COLO829 (cell line): ENCODE measurements around the gene PSORS1C1.

Source experiments
- DNase-seq: peaks from one replicate; pipeline ENCODE4 v3.0.0; 2012; ENCODE audit warnings: low spot score

PSORS1C1 gene

DNA sequence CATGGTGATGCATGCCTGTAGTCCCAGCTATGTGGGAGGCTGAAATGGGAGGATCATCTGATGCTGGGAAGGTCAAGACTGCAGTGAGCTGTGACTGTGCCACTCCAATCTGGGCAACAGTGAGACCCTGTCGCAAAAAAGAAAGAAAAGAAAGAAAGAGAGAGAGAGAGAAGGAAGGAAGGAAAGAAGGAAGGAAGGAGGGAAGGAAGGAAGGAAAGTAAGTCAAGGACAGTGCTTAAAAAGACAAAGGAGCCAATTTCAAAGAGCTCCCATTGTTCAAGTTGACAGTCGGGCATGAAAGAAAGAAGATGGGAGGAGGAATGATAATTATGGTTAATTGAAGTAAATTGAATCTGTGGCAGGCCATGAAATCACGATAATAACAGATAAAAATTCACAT, 18.4 kb upstream of the PSORS1C1 start:
- DNase-seq: no peak

DNA sequence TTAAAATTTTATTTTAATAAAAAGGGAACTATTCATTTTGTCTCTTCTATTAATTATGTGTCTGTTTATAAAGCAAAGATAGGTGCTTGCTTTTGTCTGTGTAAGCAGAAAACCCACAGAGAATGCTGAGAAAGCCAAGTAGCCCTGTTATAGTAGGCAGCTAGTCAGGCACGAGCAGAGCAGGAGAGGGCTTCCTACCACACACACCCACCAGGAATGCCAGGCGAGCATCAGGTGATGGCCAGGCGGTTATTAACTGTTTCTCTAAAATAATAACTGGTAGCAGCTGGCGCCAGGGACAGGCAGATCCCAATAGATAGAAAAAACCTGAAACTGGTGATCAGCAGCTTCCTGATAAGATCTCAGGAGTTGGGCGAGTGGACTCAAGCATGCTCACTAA, 17.9 kb upstream of the PSORS1C1 start:
- DNase-seq: no peak

DNA sequence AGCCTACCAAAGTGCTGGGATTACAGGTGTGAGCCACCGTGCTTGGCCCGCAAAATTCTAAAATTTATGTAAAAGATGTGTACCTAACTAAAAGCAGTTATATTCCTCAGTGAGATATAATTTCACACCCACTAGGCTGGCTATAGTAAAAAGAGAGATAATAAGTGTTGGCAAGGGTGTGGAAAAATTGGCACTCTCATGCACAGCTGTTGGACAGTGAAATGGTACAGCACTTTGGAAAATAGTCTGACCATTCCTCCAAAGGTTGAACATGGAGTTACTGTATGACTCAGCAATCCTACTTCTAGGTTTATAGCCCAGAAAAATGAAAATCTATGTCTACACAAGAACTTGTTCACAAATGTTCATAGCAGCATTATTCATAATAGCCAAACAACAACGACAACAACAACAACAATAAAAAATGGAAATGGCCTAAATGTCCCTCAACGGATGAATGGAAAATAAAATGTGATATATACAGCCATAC, 16.1 kb upstream of the PSORS1C1 start:
- no peak for DNase-seq

DNA sequence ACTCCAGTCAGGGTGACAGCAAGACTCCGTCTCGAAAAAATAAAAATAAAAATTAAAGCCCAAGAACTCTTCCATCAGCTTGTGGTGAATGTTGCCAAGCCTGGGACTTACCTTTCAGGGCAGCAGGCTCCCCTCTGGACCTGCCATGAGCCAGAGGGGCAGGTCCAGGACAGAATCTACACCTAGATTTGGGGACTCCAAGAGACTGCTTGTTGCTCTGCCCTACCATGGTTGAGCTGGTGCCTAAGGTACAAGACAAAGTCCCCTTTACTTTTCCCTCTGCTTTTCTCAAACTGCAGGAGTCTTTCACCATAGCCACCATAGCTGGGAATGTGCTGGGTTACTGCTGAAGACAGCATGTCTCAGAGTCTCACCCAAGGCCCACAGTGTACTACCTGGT, 11.5 kb upstream of the PSORS1C1 start:
- no peak for DNase-seq

DNA sequence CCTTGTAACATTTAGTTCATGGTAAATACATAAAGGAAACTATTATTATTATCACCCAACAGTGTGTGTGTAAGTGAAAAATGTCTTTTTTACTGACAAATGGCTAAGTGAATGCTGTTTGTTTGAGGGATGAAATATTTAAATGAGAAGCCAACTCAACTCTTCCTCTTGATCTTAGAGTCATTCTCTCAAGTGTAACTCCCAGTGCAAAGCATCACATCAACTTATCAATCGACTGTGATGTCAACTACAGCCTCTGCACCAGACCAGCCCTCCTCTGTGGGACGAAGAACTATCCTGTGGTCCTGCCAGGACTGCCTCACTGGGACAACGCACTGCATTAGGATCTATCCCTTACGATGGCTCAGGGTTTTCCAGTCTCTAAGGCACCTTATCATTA, 7.5 kb upstream of the PSORS1C1 start:
- DNase-seq: no peak

DNA sequence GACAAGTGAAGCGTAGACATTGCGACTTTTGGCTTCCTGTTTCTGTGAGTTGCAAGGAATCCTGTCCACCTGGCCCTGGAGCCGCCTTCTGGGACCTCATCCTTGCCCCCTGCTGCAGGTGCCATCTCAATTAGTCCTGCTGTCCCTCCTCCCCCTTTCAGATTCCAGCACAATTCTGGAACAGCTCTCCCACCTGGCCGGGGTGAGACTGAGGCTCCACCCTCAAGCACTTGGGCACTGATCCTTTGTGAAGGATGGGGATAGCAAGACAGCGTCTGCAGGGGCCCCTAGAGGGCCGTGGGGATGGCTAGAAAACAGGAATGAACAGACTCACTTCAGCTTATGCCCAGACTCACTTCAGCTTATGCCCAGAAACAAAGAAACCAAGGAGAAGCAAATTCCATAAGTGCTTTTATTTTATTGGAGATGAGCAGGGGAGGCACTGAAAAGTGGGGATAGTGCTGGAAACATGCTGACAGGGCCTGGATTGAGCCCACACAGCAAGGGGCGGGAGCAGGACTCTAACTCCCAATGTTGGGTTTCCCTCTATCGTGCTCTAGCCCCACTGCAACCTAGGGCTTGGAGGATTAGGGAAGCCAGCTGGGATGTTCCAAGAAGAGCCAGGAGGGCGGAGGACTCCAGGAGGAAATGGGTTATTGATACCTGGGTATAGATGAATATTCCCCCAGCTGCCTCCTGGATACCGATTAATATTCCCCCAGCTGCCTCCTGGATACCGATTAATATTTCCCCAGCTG, 3.6 kb upstream of the PSORS1C1 start:
- no peak for DNase-seq

DNA sequence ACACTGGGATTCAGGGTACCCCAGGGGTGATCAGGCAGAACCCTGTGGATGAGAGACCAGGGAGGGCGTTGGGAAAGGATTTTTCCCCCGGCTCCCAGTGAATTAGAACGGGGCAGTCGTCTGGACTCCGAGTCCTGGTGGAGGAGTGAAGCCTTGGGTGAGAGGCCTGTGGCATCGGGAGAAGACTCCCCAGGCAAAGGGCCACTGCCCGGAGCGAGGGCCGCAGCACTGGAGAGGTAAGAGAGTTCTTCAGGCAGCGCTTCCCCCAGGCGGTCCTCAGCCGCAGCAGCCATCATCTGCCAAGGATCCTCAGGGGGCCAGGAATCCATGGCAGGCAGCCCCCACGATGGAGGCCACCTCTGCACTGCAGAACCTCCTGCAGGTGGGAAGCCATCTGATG, 2.9 kb upstream of the PSORS1C1 start:
- DNase-seq: no peak

DNA sequence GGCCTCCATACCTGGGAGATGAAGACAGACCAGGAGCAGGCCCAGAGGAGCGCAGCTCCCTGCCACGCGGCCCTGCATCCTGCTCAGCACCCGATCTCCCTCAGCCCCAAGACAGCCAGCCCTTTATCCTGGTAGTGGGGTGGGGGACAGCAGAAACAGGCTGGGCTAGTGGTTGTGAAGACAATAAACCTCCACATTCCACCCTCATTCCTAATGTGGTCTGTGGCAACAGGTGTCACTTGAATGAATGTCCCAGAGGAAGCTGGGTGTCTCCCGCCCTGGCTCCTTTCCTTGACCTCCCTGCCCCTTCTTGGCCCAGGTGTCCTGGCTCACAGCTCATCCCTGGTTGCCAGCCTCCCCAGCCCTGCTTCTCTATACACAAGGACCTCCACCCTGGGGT, 2.1 kb upstream of the PSORS1C1 start, which contains the start of gene C6orf15:
C6orf15 (minus strand) TSS at position 98 of the 400 bp plus-strand sequence; CDS start at position 78, 20 bp downstream.
- no peak for DNase-seq

DNA sequence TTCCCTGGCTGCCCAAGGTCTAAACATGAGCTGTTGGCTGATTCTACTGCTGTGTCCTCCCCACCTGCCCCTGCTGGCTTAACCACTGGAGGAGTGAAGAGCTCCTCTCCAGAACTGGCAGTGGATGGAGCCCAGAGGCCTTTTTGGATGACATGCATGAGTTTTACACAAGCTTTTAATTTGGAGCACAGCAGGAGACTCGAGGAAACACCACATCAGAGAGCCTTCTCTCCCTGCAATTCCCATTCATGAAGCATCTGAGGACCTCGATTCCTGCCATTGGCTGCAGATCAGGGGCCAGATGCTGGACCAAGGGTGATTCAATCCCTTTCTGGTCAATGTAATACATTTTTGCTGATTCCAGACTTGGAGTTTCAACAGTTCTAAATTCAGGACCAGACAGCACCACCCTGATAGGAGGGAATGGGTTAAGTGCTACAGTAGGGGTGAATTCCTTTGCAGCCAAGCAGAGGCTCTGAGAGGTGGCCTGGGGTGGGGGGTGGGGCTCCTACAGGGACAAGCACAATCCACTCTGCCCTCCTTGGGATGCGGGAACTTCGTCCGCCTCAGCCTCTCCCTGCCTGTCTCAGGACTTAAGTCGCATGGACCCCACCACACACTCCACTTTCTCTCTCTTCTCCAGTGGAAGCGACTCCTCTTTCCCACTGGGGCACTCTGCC, 599 bp upstream of the PSORS1C1 start:
- DNase-seq: no peak

DNA sequence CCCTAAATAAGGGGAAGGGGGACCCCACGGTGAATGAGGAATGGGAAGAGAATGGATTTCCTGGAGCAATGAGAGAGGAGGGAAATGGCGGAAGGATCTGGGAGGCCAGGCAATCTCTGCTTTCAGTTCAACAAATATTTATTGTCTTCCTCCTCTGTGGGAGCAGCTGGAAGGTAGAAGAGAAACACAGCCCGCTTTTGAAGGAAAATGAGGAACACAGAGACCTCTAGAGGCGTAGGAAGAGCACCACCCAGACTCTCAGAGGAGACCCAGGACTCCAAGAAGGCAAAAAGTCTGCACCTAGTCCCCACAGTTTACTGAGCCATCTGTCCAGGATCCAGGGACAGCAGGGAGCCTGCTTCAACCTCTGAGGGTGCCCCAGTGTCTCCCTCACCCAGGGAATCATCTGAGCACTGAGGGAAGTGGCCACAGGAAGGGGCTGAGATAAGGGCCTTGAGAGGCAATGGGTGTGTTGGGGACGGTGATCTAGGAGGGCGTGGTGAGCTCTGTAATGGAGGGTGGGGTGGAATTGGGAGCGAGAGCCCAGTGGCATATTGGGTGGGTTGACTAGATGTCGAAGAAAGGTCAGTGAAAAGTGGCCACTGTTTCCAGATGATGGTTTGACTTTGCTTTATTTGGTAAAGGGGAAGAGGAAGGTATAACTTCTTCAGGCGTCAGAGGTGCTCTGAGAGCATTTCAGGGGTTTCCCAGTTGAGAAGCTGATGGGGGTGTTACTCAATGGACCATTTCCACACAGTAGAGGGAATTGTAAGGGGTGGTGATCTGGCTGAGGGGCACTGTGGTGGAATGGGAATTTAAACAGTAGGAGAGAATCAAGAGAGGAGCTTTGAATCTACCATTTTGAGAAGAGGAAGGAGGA, 610 bp downstream of the PSORS1C1 start:
- peak; percentile 64 for DNase-seq

DNA sequence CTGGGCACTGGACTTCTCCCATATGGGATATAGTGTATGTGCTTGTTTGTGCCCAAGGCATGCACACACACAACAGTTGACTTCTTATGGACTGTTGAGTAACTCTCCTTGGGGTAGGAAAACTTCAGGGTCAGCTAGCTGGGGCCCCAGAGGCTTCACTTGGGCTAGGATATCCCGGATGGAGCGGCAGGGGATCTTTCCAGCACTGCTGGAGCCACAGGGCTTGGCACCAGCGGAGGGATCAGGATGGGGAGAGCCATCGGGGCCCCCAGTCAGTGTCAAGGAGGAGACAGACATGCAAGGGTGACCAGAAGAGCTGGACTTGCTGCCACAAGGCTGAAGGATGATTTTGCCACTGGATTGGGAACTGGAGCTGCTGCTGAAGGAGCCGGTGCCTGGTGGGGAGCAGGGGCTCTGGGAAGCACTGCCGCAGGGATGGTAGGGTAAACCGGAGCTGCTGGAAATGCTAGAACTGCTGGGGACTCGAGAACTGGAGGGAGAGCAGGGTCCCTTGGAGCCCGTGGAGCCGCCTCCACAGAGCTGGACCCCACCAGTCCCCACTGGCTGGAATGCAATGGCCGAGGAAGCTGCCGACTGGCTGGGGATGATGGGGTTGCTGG, 1.5 kb downstream of the PSORS1C1 start:
- DNase-seq: no peak

DNA sequence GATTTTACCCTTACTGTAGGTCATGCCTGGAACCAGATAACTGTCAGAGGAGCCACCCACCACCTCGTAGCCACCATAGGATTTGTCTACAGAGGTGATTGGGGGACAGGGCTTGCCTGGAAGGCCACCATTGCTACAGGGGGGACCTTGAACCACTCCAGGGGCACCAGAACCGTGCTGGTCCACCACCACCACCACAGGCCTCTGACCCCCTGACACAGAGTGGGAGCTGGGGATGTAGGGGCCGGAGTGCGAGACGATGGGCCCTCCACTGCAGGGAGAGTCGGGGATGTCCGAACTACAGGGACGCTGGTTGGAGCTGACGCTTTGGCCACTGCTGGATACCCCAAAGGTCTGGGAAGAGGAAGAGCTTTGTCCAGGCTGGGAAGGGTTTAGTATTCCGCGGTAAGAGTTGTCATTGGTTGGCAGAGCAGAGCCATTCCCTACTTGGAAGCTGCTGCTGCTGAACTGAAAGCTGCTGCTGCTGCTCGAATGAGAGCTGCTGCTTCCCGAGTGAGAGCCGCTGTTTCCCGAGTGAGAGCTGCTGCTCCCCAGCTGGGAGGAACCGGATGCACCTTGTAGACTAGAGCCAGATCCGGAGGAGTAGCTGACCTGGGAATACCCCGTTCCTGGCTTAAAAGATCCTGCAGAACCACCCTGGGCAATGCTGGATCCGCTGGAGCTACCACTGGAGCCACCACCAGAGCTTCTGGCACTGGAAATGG, 2.2 kb downstream of the PSORS1C1 start:
- no peak for DNase-seq

DNA sequence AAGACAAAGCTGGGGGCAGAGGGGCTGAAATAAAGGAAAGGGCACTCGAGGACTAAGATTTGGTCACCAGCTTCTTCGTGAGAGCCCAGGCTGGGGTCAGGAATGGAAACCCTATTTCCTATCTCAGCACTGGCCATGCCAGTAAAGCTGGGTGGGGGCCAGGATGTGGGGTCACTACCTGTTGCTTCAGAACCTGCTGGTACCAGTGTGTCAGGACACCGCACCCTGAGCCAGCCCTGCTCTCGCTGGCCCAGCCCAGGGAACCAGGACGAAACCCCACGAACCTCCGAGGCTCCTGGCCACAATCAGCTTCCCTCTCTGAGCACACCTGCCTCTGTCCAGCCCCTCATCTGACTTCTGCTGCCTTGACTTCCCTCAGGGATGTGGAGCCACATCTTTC, 3.6 kb downstream of the PSORS1C1 start:
- no peak for DNase-seq

DNA sequence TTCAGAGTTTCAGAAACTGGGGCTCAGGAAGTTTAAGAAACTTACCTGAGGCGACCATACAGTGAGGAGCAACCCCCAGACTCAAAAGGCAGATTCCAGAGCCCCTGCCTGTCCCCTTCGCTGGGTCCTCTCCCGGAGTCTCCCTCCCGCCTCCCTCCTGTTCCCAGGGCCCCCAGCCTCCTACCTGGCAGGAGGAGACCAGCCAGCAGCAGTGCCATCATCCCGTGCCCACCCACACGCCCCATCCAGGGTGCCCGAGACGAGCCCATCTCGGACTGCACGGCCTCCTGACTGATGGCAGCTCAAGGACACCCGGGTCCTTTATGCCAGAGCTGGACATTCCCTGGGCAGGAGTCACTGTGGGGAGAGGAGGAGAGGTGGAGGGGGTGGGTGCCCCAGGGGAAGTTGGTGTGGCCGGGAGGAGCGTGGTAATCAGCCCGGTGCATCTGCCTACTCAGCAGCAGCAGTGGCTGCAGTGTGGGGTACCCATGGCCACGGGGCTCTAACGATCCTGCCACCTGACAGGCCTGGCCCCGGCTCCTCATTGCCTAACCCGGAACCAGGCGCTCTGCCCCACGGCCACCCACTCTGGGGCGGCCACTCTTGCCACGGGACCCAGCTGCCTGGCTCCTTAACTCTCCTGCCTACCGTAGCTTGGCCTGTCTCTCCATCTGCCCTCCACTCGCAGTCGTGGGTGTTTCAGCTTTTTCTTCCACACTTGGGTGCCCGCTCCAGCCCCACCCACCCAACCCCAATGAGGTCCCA, 5.7 kb downstream of the PSORS1C1 start, which contains the start of gene CDSN:
CDSN (minus strand) TSS at position 296 of the 765 bp plus-strand sequence; CDS start at position 269, 27 bp downstream.
- DNase-seq: no peak

DNA sequence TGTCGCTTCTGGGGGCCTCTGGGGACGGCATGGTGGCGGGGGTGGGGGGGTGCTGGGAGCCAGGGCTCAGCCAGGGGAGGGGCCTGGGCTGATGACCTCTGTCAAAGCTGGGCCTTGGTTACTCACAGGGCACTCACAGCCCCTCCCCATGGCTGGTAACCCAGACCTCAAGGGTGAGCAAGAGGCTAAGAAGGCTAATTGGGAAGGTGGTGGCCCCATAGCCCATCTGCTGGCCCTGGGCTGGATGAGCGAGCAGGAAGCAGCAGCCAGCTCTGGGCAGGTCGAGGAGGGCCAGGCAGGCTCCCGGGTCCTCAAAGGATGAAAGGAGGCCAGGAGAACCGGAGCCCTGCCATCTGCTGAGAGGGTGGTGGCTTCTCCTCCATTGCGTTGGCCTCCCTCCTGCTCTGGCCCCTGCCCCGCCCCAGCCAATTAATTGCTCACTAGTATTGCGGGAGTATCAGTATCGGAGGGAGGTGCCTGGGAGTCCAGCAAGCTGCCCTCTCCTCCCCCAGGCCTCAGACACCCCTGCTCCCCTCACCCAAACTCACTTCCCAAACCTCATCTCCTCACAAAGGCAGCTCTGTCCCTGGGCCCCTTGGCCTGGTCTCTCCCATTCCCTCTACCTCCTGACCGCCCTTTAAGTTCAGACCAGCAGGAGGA, 6.7 kb downstream of the PSORS1C1 start:
- no peak for DNase-seq

DNA sequence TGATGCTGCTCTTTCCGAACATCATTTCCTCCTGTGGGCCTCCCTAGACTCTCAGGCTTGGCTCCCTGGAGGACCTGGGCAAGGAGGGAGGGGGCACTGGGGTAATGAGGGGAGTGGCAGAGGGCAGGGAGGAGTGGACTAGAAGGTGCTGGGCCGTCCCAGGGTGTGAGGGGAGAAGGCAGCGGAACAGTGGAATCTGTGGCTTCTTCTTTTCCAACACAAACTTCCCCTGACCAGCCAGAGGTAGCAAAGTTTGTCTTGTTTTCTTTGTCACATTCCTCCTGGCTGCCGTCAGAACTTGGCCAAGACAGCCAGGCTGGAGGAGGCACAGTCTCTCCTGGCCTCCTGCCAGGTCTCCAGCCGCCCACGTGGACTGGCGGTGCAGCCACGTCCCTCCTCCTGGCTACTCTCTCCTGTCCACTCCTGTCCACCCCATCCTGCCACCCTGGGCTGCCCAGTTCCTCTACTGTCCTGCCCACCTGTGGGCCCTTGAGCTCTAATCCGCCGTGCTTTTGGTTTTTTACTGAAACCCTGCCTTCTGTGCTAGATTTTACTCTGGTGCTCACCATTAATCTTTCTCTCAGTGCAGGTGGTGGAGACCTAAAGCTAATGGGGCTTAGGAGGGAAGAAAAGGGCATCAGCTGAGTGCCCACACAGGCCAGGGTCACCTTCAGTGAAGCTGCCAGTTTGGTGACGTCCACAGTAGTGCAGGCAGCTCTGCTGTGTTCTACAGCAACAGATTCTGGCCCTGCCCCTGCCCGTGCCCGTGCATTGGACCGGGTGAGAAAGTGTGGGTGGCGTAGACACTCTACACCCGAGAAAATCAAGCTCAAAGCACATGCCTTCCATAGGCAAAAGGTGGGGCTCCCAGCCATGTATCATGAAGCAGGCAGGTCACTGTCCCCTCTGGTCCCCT, 8.4 kb downstream of the PSORS1C1 start:
- peak; percentile 58 for DNase-seq

DNA sequence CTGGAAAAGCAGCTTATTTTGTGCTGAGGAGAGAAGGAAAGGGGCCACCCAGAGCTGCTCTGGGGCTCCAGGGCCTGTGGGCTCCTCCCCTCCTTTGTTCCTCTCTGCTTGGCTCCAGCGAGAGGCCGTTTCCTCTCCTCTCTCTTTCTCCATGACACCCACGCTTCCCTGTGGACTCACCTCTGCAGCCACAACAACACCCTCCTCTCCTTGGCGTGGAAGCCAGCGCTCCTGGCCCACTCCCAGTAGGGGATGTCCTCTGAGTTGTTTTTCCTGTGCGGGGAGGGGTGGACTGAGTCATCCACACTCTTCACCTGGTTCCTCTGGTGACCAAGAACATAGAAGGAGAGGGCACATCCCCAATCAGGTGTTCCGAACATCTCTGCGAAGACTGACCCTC, 10.6 kb downstream of the PSORS1C1 start:
- no peak for DNase-seq

DNA sequence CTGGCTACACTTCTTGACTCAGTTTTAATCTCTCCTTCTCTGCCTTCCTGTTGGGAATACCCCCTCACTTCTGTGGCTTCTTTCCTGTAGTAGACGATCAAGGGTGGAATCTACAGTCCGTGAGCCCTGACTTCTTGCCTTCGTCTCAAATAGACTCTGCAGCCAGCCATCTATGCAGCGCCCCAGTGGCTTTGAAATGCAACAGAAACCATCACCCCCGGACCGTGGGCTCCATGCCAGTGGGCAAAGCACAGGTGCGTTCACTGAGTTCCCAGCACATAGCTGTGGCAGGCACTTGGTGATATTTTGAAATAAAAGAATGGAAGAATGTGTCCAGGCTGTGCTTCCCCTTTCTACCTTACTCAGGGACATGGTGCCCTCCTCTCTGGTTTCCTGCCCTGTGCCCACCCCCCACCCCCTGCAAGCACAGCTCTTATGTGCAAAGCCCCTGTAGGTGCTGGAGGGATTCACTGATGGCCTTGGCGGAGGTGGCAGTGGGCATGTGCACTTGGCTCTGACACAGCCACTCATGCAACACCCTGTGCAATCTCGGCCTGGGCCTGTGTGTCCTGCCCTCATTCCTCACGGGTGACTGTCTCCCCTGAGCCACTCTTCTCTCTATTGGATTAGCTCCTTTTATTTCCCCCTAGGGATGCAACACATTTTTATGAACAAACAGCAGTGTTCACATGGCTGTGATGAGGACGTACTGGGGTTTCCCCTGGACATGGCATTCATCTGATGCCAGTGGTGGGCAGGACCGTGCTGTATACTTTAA, 11.2 kb downstream of the PSORS1C1 start:
- no peak for DNase-seq
